ENCODE data around the gene TSPAN17. TPM values are rescaled to one million over a fixed set of nuclear protein-coding genes. Genes with fewer than 3 reads are reported as not detected.
A peak's percentile ranks its signal among the peaks of the same experiment; 100 is the strongest.

The TSPAN17 gene
- polyA plus RNA-seq, 1 of the 3 experiments (the other 2 are of a cell fraction): 61.7 TPM

GRCh38 chr5:176619203-176619568, 28.1 kb upstream of the TSPAN17 start (continued):
- TF ChIP-seq POLR2AphosphoS5 (IDR thresholded peaks at IDR 0.05; ENCODE audit: low read depth, low read length) (no peak), GABPA (IDR thresholded peaks at IDR 0.05; ENCODE audit: low read depth) (no peak), MAX (IDR thresholded peaks at IDR 0.05; ENCODE audit: low read depth) (0 out of 2 replicates have a peak, but pooled peaks have one; percentile 64), JUND (IDR thresholded peaks at IDR 0.05) (no peak), IRF3 (IDR thresholded peaks at IDR 0.05; ENCODE audit: low read depth, low read length) (no peak), FOXJ3 (CRISPR knock-in tag; IDR thresholded peaks at IDR 0.05) (no peak), TCF12 (IDR thresholded peaks at IDR 0.05) (no peak), FOXM1 (IDR thresholded peaks at IDR 0.05; ENCODE audit: low read depth) (no peak), RCOR1 (IDR thresholded peaks at IDR 0.05; ENCODE audit: low read length) (0 out of 2 replicates have a peak, but pooled peaks have one; percentile 7), TAF1 (IDR thresholded peaks at IDR 0.05; ENCODE audit: borderline replicate concordance, low read depth, low read length) (no peak), MEF2A (IDR thresholded peaks at IDR 0.05; ENCODE audit: borderline replicate concordance, low read depth) (no peak), RAD21 (IDR thresholded peaks at IDR 0.05; ENCODE audit: low read length) (peak; percentile 79), MXI1 (IDR thresholded peaks at IDR 0.05; ENCODE audit: low read depth, low read length) (no peak), GATA2 (CRISPR knock-in tag; IDR thresholded peaks at IDR 0.05) (peak; percentile 41; the same call in 1 of the 2 replicates), TEAD4 (IDR thresholded peaks at IDR 0.05; ENCODE audit: borderline replicate concordance, insufficient read depth) (no peak), EZH2phosphoT487 (IDR thresholded peaks at IDR 0.05; ENCODE audit: borderline replicate concordance, low read depth) (no peak), SMC3 (IDR thresholded peaks at IDR 0.05; ENCODE audit: low read depth, low read length) (peak; percentile 71), NRF1 (IDR thresholded peaks at IDR 0.05; ENCODE audit: low read depth, low read length) (peak; percentile 57), PBX3 (IDR thresholded peaks at IDR 0.05) (no peak), ELF1 (IDR thresholded peaks at IDR 0.05) (no peak)
- TF ChIP-seq, protein P1, sequence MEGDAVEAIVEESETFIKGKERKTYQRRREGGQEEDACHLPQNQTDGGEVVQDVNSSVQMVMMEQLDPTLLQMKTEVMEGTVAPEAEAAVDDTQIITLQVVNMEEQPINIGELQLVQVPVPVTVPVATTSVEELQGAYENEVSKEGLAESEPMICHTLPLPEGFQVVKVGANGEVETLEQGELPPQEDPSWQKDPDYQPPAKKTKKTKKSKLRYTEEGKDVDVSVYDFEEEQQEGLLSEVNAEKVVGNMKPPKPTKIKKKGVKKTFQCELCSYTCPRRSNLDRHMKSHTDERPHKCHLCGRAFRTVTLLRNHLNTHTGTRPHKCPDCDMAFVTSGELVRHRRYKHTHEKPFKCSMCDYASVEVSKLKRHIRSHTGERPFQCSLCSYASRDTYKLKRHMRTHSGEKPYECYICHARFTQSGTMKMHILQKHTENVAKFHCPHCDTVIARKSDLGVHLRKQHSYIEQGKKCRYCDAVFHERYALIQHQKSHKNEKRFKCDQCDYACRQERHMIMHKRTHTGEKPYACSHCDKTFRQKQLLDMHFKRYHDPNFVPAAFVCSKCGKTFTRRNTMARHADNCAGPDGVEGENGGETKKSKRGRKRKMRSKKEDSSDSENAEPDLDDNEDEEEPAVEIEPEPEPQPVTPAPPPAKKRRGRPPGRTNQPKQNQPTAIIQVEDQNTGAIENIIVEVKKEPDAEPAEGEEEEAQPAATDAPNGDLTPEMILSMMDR (IDR thresholded peaks at IDR 0.05): peak; percentile 59
- TF ChIP-seq, protein P2, sequence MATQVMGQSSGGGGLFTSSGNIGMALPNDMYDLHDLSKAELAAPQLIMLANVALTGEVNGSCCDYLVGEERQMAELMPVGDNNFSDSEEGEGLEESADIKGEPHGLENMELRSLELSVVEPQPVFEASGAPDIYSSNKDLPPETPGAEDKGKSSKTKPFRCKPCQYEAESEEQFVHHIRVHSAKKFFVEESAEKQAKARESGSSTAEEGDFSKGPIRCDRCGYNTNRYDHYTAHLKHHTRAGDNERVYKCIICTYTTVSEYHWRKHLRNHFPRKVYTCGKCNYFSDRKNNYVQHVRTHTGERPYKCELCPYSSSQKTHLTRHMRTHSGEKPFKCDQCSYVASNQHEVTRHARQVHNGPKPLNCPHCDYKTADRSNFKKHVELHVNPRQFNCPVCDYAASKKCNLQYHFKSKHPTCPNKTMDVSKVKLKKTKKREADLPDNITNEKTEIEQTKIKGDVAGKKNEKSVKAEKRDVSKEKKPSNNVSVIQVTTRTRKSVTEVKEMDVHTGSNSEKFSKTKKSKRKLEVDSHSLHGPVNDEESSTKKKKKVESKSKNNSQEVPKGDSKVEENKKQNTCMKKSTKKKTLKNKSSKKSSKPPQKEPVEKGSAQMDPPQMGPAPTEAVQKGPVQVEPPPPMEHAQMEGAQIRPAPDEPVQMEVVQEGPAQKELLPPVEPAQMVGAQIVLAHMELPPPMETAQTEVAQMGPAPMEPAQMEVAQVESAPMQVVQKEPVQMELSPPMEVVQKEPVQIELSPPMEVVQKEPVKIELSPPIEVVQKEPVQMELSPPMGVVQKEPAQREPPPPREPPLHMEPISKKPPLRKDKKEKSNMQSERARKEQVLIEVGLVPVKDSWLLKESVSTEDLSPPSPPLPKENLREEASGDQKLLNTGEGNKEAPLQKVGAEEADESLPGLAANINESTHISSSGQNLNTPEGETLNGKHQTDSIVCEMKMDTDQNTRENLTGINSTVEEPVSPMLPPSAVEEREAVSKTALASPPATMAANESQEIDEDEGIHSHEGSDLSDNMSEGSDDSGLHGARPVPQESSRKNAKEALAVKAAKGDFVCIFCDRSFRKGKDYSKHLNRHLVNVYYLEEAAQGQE (IDR thresholded peaks at IDR 0.05; ENCODE audit: low read depth, low read length): no peak
- TF ChIP-seq, protein P3, sequence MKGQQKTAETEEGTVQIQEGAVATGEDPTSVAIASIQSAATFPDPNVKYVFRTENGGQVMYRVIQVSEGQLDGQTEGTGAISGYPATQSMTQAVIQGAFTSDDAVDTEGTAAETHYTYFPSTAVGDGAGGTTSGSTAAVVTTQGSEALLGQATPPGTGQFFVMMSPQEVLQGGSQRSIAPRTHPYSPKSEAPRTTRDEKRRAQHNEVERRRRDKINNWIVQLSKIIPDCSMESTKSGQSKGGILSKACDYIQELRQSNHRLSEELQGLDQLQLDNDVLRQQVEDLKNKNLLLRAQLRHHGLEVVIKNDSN (IDR thresholded peaks at IDR 0.05; ENCODE audit: borderline replicate concordance, low read depth): no peak
